Breast epithelium (tissue), 3 donors: ENCODE measurements around the gene HOXD9.

Source experiments
- CTCF ChIP-seq, 3 donors: fragments of 450-650 bp; IDR thresholded peaks; one replicate each; pipeline ENCODE4 v1.5.1; 2016 to 2017; ENCODE audit warnings: antibody characterized with exemption in 3 of 3, mild to moderate bottlenecking in 3 of 3, moderate library complexity in 3 of 3
- POLR2A ChIP-seq: fragments of 450-650 bp; IDR thresholded peaks from one replicate; pipeline ENCODE4 v1.6.1; 2016; ENCODE audit warnings: antibody characterized with exemption, mild to moderate bottlenecking, moderate library complexity

- TF ChIP-seq CTCF (IDR thresholded peaks at IDR 0.05) (no peak), POLR2A (no peak)
Measured at GRCh38 chr2:176111846-176112374, 10.6 kb upstream of the HOXD9 start.
